GM20000 (cell line): Measurements from ENCODE around the gene TOX2.

Experiments used
- DNase-seq: peaks from one replicate; pipeline ENCODE4 v3.0.0; 2012; ENCODE audit warnings: low spot score
- TF ChIP-seq, protein P1 (sequence below): IDR thresholded peaks from 2 replicates; pipeline ENCODE4 v1.5.1; 2012; ENCODE audit warnings: mild to moderate bottlenecking, control low read depth; ENCODE audit errors: extremely low read depth, missing control alignments

TOX2 gene

DNA sequence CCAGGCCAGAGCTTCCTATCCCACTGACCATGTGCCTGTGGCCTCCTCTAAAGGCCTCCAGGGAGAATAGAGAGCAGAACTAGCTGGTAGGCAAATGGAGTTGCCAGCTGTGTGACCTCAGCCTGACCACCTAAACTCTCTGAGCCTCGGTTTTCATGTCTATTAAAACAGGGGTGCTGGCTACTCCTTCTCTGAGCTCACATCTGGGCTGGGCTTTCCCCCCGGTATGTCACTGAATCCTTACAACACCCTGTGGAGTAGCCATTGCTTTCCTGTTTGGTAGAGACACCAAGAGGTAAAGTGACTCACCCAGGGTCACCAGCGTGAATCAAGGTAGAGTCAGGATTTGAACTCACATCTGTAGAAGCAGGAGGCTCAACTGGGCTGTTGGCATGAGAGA lies 140.2 kb downstream of the TOX2 start:
- TF ChIP-seq, protein P1, sequence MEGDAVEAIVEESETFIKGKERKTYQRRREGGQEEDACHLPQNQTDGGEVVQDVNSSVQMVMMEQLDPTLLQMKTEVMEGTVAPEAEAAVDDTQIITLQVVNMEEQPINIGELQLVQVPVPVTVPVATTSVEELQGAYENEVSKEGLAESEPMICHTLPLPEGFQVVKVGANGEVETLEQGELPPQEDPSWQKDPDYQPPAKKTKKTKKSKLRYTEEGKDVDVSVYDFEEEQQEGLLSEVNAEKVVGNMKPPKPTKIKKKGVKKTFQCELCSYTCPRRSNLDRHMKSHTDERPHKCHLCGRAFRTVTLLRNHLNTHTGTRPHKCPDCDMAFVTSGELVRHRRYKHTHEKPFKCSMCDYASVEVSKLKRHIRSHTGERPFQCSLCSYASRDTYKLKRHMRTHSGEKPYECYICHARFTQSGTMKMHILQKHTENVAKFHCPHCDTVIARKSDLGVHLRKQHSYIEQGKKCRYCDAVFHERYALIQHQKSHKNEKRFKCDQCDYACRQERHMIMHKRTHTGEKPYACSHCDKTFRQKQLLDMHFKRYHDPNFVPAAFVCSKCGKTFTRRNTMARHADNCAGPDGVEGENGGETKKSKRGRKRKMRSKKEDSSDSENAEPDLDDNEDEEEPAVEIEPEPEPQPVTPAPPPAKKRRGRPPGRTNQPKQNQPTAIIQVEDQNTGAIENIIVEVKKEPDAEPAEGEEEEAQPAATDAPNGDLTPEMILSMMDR, result no peak
- no peak for DNase-seq

DNA sequence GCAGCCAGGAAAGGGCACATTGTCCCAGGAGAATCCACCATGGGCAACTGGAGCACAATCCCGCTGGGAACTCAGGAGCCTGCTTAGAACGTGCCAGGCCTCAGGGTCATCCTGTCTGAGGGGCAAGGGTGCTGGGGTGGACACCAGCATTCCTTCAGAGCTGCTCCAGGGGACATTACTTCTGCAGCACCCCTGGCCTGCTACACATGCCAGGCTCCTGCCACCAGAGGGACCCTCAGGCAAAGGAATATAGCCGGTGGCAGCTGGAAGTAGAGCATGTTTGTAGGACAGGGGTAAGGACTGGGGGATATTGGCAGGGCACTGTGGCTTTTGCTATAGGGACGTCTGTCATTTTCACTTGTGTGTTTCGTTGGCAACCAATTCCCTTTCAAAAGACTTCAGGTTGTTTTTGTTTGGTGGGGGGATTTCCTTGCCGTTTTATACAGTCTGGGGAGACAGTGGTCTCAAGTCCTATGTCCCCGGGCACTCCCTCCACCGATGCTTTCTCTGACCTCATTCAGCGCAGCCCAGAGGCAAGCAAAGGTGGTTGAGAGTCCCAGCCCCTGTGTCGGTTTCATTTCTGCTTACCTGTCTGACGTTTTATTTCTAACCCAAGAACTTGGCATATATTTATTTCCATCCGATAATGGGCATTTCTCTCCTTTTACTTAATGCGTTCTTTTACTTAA lies 141.5 kb downstream of the TOX2 start:
- no peak for DNase-seq
- TF ChIP-seq, protein P1, result peak; percentile 20

DNA sequence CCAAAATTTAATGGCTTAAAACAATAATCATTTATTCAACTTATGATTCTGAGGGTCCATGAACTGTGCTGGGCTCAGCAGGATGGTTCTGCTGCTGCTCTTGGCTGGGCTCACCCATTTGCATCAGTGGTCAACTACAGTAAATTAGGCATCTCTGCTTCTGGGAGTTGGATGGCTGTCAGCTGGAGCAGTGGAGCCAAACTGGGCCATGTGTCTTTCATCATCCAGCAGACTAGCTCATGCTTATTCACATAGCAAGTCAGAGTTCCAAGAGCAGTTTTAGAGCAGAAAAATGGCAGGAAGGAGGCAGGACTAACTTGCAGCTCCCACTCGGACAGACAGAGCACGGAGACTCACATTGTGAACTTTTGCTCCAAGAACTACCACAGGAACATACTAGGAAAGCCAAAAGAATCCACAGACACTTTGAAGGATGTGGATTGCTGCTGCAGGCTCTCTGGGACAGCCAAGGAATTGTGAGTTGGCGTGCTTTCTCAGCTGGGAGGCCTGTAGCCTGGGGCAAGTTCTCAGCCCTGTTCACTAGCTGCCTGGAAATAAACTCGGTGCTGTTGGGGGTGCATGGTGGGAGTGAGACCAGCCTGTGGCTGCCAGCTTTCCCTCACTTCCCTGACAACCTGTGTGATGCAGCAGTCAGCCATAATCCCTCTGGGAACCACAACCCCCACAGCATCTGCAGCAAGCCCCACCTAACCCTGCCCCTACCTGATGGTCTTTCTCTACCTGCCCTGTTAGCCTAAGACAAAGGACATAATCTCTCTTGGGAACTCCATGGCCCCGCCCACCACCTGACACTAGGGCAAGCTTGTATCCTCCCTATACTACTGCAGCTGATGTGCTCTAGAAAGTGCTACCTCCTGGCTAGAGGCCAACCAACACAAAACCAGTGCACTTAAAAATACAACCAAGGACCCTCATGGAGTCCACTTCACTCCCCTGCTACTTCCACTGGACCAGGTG lies 143.3 kb downstream of the TOX2 start:
- TF ChIP-seq, protein P1, result no peak
- DNase-seq, result no peak

DNA sequence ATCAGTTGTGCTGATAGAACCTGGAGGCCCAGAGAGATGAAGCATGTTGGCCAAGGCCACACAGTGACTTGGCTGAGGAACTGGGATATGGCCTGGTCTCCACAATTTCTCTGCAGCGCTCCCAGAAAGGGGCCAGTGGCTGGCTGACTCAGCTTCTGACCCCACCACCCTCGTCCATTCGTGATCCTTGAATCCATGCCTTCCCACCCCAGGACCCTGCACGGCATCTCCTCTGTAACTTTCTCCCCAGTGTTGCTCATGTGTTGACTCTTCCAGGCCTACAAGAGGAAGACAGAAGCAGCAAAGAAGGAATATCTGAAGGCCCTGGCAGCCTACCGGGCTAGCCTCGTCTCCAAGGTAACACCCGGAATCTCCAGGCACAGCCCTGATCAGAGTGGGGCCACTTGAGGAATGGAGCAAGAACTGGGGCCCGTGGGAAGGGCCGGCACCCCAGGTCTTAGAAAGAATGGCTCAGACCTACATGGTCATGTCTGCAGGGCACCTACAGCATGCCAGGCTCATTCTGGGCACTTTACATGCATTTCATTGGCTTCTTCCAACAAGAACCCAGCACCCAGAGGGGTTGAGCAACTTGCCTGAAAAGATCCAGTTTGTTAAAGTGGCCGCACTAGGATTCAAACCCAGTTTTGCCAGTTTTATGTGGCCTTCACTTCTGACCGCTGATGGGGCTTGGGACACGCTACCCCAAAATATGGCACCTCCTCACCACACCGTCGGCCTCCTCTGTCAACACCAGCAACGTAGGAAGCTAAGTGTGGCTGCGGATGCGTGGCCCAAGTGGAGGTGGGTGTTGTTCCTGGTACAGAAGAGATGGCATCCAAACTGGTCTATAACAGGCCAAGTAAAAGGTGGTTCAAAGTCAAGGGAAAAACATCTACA lies 150.1 kb downstream of the TOX2 start:
- no peak for DNase-seq
- TF ChIP-seq, protein P1, result no peak

DNA sequence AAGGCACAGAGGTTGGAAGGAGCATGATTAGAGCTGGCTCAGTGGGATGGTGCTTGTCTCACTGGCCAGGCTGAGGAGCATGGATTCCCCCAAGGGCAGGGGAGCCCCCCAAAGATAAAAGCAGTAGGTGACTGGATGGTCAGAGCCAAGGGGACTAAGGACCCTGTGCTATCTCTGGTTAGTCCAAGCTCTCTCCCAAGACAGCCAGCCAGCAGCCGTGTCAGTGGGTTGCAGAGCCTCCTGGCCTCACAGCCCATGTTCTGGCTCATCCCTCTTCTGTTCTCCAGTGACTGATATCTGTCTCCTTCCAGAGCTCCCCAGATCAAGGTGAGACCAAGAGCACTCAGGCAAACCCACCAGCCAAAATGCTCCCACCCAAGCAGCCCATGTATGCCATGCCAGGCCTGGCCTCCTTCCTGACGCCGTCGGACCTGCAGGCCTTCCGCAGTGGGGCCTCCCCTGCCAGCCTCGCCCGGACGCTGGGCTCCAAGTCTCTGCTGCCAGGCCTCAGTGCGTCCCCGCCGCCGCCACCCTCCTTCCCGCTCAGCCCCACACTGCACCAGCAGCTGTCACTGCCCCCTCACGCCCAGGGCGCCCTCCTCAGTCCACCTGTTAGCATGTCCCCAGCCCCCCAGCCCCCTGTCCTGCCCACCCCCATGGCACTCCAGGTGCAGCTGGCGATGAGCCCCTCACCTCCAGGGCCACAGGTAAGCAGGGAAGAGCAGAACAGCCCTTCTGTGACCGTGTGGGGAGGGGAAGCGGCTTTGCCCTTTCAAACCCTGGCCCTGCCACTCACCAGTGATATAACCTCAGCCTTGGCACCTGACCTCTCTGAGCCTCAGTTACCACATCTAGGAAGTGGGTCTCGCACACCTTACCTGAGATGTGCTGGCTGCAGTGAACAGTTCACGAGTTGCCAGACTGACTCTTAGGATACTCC lies 151.0 kb downstream of the TOX2 start:
- DNase-seq, result no peak
- TF ChIP-seq, protein P1, result no peak
